GM18511 (cell line): ENCODE measurements around the gene SLC33A1.

ENCODE experiments used
- ATAC-seq: cut with Tn5 transposase; IDR thresholded peaks from one replicate; pipeline ENCODE4 v1.9.1; 2021; ENCODE audit warnings: mild to moderate bottlenecking, moderate library complexity; ENCODE audit not compliant: unreplicated experiment

SLC33A1 gene

GRCh38 chr3:155792532-155792931 is 61.7 kb downstream of the SLC33A1 start:
- ATAC-seq: no peak

- no peak for ATAC-seq
Observed at GRCh38 chr3:155791190-155791589, 63.0 kb downstream of the SLC33A1 start.

- no peak for ATAC-seq
Observed at GRCh38 chr3:155790272-155790925, 63.8 kb downstream of the SLC33A1 start.

- no peak for ATAC-seq
Observed at GRCh38 chr3:155785662-155786295, 68.4 kb downstream of the SLC33A1 start.

- ATAC-seq: no peak
Observed at GRCh38 chr3:155782390-155782953, 71.8 kb downstream of the SLC33A1 start.

- no peak for ATAC-seq
Observed at GRCh38 chr3:155780291-155780690, 73.9 kb downstream of the SLC33A1 start.

GRCh38 chr3:155778462-155778861 is 75.8 kb downstream of the SLC33A1 start:
- no peak for ATAC-seq

- ATAC-seq: no peak
Observed at GRCh38 chr3:155772801-155773200, 81.4 kb downstream of the SLC33A1 start.

- ATAC-seq: no peak
Observed at GRCh38 chr3:155771126-155771525, 83.1 kb downstream of the SLC33A1 start.
